SK-MEL-5 (cell line): ENCODE data around the gene ATAD3A. TPM values are rescaled to one million over a fixed set of nuclear protein-coding genes. Genes with fewer than 3 reads are reported as not detected.
A peak's percentile ranks its signal among the peaks of the same experiment; 100 is the strongest.
"Not testable (repeated sequence)": the region's sequence is repeated elsewhere in the genome, so short reads cannot be mapped to it uniquely, and the experiment has no call there.

Experiments used
- DNase-seq: peaks from one replicate; pipeline ENCODE4 v3.0.0-alpha.2; 2016; ENCODE audit warnings: low read depth, low spot score
- in situ Hi-C: cut with HindIII; loops from 2 replicates; pipeline ENCODE4 v1.10.0; 2016; ENCODE audit warnings: low sequenced_read_pairs, high pct_unique_total_duplicates, low pct_unique_long_range_greater_than_20kb
- polyA plus RNA-seq, 2 experiments: library from polyadenylated mRNA; depleted of rRNA; stranded (reverse); fragments of >200 nt; gene quantifications; 2 replicates each; pipeline ENCODE4 v1.2.3, GENCODE V29; 2015
- total RNA-seq: library from RNA; depleted of rRNA; stranded (reverse); fragments of >200 nt; shearing (Covaris generic); gene quantifications from 2 replicates; pipeline ENCODE4 v1.2.3, GENCODE V29; 2014; rRNA removed

ATAD3A gene
- total RNA-seq: 32.1 and 36.5 TPM in 2 replicates
- 43.6 and 51.5 TPM in 2 replicates for polyA plus RNA-seq (2015; cell fraction: cytosol; rRNA removed)
- 56.9 and 75.0 TPM in 2 replicates for polyA plus RNA-seq (2015; cell fraction: nucleus; rRNA removed)

DNA sequence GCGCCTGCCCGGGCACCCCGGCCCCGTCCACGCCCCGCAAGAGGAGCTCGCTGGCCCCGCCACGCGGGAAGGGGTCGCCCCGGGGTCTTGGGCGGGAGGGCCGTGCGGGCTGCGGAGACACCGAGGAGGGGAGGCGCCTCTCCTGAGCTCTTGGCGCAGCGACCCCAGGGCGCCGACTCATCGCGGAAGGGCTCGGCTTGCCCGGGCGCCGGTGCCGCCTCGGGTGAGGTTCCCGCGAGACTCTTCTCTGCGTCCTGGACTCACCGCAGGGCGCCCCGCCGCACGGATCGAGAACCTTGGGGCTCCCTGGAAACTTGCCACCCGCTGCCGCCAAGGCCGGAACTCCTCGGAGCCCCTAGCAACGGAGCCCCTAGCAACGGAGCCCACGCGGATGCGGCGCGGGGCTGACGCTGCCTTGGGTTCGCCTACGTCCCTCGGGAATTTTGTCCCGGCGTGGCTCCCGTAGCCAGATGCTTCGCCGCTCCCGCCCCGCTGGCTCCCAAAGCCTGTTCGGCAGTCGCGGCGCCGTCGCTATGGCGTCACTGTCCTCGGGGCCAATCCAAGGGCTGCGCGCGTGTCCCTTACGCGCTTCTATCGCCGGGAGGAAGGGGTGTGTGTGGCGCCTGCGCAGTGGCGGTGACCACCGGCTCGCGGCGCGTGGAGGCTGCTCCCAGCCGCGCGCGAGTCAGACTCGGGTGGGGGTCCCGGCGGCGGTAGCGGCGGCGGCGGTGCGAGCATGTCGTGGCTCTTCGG lies at the start of gene ATAD3A:
TSS of gene ATAD3A (plus strand) at position 630 of the 753 bp plus-strand sequence. CDS start at position 737, 107 bp downstream.
- peak; percentile 97 for DNase-seq
- in situ Hi-C loops: no loop called here

DNA sequence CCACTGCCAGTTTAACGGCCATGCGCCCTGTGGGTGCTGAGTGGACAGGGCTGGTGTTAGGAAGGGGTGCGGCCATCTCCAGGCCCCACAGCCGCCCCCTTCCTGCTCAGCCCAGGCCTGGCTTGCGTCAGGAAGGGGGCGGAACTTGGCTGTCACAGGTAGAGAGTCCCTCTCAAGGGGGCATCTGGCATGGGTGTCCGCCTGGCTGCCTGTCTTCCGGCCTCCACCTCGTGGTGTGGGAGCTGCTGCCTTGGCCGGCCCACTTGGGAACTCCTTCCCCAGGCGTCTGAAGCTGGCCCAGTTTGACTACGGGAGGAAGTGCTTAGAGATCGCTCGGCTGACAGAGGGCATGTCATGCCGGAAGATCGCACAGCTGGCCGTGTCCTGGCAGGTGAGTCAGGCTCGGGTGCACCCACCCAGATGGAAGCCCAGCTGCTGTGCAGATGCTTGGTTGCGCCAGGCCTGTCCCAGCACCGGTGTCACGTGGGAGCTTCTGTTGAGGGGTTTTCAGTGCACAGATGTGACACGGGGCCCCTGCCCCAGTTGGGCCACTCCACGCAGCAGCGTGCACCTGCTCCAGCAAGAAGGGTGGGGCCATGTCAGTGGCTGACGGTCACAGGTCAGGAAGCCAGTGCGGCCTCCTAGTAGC lies 49.5 kb upstream of the ATAD3A start:
- in situ Hi-C loops: no loop called here
- DNase-seq: no peak

DNA sequence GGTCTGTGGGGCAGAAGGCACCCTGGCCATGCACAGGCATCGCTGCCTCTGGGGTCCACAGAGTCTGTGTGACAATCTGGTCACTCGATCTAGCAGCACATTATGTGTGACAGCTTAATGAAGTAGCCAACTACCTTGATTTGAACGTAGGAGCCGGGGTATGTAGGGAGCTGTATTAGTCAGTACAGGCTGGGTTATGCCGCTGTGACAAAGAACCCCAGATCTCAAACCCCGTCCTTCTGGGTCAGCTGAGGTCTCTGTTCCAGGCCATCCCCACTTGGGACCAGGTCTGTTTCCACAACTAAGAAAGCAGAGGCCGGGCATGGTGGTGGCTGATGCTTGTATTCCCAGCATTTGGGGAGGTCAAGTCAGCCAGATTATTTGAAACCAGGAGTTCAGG lies 48.6 kb upstream of the ATAD3A start:
- in situ Hi-C loops: no loop called here
- DNase-seq: no peak

DNA sequence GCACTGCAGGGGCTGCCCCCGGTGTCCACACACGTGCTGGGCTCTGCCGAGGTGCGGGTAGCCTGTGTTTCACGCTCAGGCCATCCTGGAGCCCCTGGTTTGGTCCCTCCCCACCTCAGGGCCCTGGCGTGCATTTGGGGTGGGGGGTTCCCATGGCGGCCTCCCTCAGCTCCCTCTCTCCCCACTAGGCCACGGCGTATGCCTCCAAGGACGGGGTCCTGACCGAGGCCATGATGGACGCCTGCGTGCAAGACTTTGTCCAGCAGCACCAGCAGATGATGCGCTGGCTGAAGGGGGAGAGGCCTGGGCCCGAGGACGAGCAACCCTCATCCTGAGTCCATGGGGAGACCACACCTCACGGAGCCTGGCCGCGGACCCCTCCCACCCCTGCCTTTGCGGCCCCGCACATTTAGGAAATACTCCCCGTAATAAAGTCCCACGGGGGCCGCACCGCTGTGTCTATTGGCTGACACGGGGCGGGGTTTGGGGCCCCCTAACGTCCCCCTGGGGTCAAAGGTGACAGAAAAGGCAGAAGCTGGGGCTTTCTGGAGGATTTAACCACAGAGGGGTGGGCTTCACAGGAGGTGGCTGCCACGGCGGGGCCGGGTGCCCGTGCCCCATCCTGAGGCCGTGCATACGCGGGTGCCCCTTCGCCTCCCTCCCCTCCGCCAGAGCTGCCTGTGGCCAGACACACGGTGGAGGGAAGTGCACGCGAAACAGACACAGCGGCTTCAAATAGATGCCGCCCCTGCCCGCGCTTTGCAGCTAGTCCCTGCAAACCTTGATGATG lies 43.6 kb upstream of the ATAD3A start:
- DNase-seq, in situ Hi-C loops: not testable (repeated sequence)

DNA sequence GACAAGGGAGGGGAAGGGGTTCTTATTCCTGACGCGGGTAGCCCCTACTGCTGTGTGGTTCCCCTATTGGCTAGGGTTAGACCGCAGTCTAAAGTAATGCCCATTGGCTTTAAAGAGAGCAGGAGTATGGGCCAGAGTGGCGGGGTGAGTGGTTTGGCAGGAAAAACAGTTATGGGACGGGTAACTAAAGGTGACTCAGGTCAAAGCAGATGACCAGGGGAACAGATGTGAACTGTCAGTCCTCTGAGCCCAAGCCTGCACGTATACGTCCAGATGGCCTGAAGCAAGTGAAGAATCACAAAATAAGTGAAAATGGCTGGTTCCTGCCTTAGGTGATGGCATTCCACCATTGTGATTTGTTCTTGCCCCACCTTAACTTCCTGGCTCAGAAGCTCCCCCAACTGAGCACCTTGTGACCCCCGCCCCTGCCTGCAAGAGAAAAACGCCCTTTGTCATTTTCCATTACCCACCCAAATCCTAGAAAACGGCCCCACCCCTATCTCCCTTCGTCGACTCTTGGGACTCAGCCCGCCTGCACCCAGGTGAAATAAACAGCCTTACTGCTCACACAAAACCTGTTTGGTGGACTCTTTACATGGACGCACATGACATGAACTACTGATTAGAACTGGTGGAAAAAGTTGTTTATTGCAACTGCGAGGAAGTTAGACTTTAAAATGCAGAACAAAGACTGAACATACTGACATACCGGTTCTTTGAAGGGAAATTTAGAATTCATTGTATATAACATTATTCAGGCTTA lies 41.2 kb upstream of the ATAD3A start:
- DNase-seq: peak; percentile 7
- in situ Hi-C loops: no loop called here

DNA sequence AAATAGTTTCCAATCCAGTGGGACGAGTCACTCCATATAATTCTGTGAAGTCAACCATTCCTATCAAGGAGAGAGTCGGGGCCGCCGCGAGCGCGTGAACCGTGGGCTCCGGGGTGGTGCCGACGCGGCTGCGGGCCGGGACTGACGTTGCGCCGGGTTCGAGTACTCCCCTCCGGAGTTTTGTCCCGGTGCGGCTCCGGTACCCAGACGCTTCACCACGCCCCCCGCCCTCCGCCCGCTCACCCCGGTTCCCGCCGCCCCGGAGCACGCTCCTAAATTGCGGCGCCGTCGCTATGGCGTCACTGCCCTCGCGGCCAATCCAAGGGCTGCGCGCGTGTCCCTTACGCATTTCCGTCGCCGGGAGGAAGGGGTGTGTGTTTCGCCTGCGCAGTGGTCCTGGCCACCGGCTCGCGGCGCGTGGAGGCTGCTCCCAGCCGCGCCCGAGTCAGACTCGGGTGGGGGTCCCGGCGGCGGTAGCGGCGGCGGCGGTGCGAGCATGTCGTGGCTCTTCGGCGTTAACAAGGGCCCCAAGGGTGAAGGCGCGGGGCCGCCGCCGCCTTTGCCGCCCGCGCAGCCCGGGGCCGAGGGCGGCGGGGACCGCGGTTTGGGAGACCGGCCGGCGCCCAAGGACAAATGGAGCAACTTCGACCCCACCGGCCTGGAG lies 40.4 kb upstream of the ATAD3A start, which contains the start of gene ATAD3B:
TSS of gene ATAD3B (plus strand) at position 377 of the 664 bp plus-strand sequence. CDS start at position 497, 120 bp downstream.
- DNase-seq: peak; percentile 94
- in situ Hi-C loops: no loop called here

DNA sequence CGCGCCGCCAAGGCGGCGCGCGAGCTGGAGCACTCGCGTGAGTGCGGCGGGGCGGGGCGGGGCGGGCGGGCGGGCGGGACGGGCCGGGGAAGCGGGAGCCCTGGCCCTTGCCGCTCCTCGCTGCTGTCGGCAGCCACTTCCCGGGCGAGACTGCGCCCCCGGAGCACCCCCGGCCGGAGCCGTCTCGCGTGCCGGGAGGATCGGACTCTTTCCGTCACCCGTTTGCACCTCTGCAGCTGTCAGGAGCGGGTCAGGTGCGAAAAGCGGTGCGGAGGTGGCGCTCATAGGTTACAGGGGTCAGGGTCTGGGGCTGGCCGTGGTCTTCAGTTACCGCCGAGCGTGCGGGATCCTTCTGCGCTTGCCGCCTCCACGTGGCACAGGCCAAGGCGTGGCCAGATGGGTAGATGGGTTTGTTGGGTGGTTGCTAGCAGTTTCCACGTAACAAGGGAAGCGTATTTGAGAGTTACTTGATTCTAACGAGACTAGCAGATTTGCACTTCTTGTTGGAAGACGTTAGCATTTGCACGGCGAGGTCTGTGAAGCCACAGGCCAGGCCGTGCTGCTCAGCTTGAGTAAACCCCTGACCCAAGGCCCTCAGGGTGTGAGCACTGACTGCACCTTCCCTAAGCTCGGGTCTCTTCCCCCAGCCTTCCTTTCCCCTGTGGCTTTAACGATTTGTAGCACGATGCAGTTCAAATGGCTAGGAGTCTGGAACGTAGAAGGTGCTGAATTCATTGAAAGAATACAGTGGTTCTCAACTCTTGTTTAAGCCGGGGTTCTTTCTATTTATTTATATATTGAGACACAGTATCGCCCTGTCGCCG lies 39.7 kb upstream of the ATAD3A start:
- peak; percentile 10 for DNase-seq
- in situ Hi-C loops: not testable (repeated sequence)

DNA sequence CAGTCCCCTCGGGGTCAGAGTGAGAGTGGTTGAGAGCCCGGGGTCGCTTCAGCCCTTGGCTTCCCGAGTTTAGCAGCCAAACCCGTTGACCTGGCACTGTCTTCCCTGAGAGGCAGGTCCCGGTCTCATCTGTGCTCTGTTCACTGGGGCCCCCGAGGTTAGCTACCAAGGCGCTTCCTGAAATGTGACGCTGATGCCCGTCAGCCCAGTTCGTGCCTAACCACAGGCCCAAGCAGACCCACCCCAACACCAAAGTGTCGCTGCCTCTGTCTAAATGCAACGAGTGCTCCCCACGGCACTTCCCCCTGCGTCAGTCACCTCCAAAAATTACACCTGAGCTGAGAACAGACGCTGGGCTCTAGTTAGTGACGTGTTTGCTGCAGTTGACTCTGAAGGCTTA lies 36.0 kb upstream of the ATAD3A start:
- DNase-seq, in situ Hi-C loops: not testable (repeated sequence)

DNA sequence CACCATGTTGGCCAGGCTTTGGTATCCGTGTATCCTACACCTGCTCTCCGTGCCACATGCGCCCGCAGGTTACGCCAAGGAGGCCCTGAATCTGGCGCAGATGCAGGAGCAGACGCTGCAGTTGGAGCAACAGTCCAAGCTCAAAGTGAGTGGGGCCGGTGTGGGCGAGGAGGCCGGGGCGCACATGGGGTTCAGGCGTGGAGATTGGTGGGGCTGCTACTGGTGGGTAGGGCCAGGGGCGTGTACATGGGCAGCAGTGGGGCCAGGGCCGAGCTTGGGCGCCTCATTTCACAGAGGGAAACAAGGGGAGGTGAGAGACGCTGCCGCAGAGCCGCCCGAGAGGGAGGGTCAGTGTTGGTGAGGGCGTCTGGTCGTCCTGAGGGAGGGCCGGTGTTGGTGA lies 34.8 kb upstream of the ATAD3A start:
- in situ Hi-C loops: no loop called here
- no peak for DNase-seq

DNA sequence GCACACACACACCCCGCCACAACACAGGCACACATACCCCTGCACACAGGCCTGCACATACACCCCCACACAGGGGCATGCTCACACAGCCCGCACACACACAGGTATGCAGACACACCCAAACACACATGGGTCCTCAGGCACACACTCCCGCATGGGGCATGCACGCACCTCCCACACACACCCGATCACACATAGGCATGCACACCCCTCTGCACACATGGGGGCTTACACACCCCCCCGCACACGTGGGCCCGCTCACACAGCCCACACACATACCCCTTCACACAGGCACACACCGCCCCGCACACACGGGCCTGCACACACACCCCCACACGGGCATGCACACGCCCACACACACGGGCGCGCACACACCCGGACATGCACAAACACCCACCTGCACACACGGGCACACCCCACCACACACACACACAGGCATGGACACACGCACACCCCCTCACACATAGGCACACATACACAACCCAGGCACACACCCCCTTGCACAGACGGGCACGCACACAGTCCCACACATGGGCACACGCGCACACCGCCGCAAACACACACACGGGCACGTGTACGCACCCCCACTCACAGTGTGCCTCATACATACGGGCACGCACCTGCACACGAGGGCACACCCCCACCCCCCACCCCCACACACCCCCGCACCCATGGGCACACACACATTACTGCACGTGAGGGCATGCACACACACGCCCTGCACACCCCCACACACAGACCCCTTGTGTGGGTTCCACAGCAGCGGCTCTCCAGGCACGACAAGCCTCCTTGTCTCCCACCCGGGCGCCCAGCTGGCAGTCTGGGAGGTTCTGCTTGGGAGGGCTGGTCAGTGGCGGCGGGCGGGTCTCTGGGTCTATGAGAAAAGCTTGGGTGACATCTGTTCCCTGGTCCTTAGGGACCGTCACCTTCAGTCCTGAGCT lies 32.1 kb upstream of the ATAD3A start:
- no peak for DNase-seq
- in situ Hi-C loops: no loop called here

DNA sequence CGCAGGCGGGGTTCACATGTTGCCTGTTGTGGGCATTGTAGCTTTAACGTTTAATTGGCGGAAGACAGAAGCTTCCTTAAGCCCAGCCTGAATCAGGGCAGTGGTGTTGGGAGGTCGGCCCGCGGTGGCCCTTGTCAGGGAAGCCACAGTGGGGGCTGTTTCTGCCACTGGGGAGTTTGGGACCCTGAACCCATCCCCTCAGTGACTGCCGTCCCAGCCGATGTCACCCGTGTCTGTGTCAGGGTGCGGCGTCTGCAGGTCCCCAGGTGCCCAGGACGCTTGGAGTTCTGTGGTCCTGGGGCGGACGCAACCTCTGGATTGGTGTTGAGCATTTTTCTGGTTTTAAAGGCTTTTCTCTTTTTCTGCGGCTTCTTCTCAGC lies 31.5 kb upstream of the ATAD3A start:
- in situ Hi-C loops, DNase-seq: not testable (repeated sequence)

DNA sequence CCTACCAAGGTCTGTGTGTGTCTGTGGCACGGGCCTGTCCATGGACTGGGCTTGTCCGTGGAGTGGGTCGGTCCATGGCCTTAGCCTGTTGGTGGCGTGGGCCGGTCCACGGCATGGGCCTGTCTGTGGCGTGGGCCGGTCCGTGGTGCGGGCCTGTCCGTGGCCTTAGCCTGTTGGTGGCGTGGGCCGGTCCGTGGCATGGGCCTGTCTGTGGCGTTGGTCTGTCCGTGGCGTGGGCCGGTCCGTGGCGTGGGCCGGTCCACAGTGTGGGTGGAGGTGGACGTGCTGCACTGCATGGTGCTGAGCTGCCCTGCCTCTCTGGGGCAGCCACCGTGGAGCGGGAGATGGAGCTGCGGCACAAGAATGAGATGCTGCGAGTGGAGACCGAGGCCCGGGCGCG lies 30.2 kb upstream of the ATAD3A start:
- DNase-seq, in situ Hi-C loops: not testable (repeated sequence)

DNA sequence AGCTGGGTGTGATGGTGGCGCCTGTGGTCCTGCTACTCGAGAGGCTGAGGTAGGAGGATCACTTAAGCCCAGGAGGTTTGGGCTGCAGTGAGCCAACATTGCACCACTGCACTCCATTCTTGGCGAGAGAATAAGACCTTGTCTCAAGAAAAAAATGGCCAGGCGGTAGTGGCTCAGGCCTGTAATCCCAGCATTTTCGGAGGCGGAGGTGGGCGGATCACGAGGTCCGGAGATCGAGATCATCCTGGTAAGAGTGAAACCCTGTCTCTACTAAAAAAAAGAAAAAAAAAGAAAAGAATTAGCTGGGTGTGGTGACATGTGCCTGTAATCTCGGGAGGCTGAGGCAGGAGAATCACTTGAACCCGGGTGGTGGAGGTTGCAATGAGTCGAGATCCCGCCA lies 29.1 kb upstream of the ATAD3A start:
- no peak for DNase-seq
- in situ Hi-C loops: no loop called here

DNA sequence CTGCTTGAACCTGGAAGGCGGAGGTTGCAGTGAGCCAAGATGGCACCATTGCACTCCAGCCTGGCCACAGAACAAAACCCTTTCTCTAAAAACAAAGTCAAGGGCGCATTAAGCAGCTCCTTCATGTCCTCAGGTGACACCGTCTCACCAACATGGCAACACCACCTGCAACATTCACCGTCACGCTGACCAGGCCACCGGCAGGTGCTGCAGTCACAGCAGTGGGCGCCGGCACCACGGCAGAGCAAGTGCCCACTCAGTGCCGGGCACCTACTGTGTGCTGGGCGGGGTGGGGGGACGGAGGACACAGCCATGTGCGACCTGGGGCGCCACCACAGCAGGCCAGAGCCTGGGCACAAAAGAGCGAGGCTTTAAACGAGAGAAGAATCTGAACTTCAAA lies 28.2 kb upstream of the ATAD3A start:
- no peak for DNase-seq
- in situ Hi-C loops: no loop called here
